HCEC 1CT (cell line): Measurements from ENCODE around the gene GIPC1.

Source experiments
- DNase-seq: peaks from one replicate; pipeline ENCODE4 v3.0.0-alpha.2; 2017

Gene GIPC1

GRCh38 chr19:14487370-14488125 lies 8.4 kb downstream of the GIPC1 start:
- DNase-seq, result peak; percentile 42

- no peak for DNase-seq
Measured at GRCh38 chr19:14482172-14482941, 13.6 kb downstream of the GIPC1 start.

- DNase-seq, result no peak
Measured at GRCh38 chr19:14480700-14481079, 15.2 kb downstream of the GIPC1 start.

- DNase-seq, result no peak
Measured at GRCh38 chr19:14479975-14480699, 15.8 kb downstream of the GIPC1 start.

GRCh38 chr19:14479309-14479974 lies 16.5 kb downstream of the GIPC1 start:
- no peak for DNase-seq

- no peak for DNase-seq
Measured at GRCh38 chr19:14478113-14478545, 17.8 kb downstream of the GIPC1 start.

- no peak for DNase-seq
Measured at GRCh38 chr19:14477418-14478112, 18.4 kb downstream of the GIPC1 start.

GRCh38 chr19:14476673-14477401 lies 19.1 kb downstream of the GIPC1 start:
- peak; percentile 53 for DNase-seq

GRCh38 chr19:14476327-14476672 lies 19.6 kb downstream of the GIPC1 start:
- DNase-seq, result no peak

- DNase-seq, result no peak
Measured at GRCh38 chr19:14475251-14476073, 20.5 kb downstream of the GIPC1 start, which contains the start of gene PTGER1. Gene PTGER1 (minus strand): TSS chr19:14475354. CDS start chr19:14474320, 1,034 bp downstream.

- no peak for DNase-seq
Measured at GRCh38 chr19:14474827-14475226, 21.1 kb downstream of the GIPC1 start.

- no peak for DNase-seq
Measured at GRCh38 chr19:14473978-14474578, 21.8 kb downstream of the GIPC1 start.

GRCh38 chr19:14473073-14473977 lies 22.6 kb downstream of the GIPC1 start:
- no peak for DNase-seq

GRCh38 chr19:14472202-14472938 lies 23.6 kb downstream of the GIPC1 start:
- DNase-seq, result no peak

- no peak for DNase-seq
Measured at GRCh38 chr19:14471436-14472187, 24.3 kb downstream of the GIPC1 start.

GRCh38 chr19:14470031-14470876 lies 25.7 kb downstream of the GIPC1 start:
- DNase-seq, result no peak

GRCh38 chr19:14467816-14468215 lies 28.1 kb downstream of the GIPC1 start:
- DNase-seq, result no peak
